GM19351 (cell line): ENCODE results near the gene KRT20.
"Not testable (repeated sequence)": the region's sequence is repeated elsewhere in the genome, so short reads cannot be mapped to it uniquely, and the experiment has no call there.

ENCODE experiments used
- ATAC-seq: cut with Tn5 transposase; IDR thresholded peaks from one replicate; pipeline ENCODE4 v1.9.1; 2021; ENCODE audit warnings: mild to moderate bottlenecking, moderate library complexity; ENCODE audit not compliant: unreplicated experiment

The KRT20 gene, protein sequence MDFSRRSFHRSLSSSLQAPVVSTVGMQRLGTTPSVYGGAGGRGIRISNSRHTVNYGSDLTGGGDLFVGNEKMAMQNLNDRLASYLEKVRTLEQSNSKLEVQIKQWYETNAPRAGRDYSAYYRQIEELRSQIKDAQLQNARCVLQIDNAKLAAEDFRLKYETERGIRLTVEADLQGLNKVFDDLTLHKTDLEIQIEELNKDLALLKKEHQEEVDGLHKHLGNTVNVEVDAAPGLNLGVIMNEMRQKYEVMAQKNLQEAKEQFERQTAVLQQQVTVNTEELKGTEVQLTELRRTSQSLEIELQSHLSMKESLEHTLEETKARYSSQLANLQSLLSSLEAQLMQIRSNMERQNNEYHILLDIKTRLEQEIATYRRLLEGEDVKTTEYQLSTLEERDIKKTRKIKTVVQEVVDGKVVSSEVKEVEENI

DNA sequence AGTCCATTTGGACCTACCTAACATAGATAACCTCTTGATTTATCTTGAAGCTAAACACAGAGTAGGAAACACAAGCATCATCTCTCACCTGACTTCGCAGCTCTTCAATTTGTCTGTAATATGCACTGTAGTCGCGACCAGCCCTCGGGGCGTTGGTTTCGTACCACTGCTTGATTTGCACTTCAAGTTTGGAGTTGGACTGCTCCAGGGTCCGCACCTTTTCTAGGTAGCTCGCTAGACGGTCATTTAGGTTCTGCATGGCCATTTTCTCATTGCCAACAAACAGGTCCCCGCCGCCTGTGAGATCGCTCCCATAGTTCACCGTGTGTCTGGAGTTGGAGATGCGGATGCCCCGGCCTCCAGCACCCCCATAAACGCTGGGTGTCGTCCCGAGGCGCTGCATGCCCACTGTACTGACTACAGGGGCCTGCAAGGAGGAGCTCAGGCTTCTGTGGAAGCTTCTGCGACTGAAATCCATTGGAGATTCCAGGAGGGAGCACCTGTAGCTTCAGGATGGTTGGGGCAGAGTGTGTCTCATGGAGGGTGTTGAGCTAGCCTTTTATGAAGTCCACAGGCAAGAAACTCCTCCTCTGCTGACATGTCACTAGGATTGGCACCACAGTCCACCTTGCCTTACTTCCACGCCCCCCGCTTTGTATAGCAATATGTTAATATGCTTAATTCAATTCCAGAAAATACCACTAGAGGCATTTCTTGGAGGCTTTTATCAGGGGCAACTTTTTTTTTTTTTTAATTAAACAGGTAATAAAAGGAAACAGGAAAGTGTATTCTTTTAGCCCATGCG is at the start of gene KRT20:
KRT20 (minus strand) TSS at position 535 of the 805 bp plus-strand sequence; CDS start at position 478, 57 bp downstream.
- no peak for ATAC-seq

DNA sequence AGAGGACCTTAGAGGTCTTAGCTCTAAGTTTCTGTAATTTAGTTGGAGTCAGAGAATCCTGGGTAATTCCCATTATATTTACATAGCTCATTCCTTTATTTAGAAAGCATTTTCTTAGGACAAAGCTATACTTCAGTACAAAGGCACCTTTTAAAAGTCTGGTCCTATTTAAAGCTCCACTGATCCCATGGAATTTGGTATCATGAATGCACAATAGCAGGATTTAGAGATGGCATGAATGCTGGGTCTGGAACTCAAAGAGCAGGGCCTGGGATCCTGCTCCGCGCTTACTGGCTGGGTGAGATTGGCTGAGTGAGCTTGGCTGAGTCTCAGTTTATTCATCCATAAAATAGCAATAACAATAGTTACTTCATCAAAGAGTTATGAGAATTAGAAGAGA is 47.6 kb upstream of the KRT20 start:
- no peak for ATAC-seq

DNA sequence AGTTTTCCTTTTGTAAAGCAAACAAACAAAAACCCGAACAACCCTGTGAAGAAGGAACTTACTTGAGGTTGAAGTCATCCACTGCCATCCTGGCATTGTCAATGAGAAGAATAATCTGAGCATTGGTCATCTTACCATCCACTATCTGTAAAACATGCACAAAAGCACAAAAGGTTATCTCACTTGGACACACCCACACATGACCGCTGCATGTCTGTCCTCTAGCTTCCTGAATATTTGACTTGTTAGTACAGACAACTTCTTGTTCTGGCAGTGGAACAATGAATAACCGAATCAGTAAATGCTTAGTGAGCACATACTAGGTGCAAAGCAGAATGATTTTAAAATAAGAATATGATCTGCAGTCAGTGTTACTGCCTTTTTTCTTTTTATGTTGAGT is 46.3 kb upstream of the KRT20 start:
- no peak for ATAC-seq

DNA sequence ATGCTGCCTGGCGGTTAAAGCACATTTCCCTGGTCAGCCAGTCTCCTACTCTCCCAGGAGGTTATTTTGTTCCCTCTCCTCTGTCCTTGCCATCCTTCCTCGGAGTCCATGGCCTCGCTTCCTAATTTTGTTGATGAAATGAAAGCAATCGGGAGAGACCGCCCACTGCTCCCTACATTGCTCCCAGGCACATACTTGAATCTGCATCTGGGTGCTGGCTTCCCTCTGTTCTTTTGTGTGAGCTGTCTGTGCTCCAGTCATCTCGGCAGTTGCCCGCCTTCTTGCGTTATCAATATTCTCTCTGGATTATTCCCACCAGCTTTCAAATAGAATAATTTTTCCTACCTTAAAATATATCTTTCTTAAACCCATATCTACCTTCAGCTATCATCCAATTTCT is 41.3 kb upstream of the KRT20 start:
- ATAC-seq, result no peak

DNA sequence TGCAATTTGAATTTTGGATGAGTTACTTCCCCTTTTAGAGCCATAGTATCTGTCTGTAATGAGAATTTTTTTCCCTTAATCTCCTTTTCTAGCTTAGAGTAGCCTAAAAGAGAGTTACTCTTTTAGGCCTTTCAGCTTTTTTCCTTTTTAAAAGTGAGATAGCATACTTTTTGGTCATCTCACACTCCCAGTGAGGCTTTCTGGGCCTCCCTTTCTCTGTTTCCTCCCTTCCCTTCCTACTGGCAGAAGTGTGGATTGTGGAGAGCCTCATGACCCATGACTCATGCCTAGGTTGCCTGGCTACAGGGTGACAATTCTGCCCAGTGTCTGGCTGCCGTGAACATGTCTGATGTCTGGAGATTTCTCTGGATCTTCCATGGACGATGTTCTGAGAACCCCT is 37.2 kb upstream of the KRT20 start:
- no peak for ATAC-seq

DNA sequence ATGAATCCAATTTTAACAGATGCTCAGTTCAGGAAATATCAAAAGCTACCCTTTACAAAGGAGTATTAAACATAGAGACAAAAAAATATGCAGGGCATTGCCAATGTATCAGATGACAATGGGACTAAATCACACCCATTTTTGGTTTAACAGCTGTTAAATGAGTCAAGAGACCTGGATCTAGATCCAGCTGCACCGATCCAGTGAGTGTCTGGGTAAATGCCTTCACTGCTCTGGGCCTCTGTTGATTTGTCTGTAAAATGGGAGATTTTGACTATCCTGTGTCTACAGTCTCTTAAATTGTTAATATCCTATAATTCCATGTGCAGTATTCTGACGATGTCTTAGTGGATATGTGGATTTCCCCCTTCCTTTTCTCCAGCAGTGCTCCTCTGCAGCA is 36.0 kb upstream of the KRT20 start:
- no peak for ATAC-seq

DNA sequence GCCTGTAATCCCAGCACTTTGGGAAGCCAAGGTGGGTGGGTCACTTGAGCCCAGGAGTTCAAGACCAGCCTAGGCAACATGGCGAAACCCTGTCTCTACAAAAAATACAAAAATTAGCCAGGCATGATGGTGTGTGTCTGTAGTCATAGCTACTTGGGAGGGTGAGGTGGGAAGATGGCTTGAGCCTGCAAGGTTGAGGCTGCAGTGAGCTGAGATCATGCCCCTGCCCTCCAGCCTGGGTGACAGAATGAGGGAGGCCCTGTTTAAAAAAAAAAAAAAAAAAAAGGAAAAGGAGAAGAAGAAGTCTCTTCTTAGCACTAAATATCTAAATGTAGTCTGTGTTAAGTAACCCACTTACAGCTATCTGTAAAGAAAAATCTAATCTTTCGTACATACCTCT is 32.1 kb upstream of the KRT20 start:
- ATAC-seq, result not testable (repeated sequence)

DNA sequence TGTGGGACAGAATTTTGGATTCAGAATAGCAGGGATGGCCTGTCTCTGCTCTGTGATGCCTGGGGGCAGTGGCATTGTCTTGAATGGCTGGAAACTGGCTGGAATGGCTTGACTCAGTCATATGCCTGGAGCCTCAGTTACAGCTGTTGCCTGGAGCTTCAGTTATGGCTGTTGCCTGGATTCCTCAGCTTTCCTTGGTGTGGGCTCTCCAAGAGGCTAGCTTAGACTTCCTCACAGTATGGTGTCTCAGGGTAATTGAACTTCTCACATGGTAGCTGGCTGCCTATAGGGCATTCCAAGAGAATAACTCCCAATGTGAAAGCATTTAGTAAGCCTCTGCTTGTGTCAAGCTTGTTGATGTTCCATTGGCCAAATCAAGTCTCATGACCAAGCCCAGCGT is 31.3 kb upstream of the KRT20 start:
- peak; percentile 5 for ATAC-seq

DNA sequence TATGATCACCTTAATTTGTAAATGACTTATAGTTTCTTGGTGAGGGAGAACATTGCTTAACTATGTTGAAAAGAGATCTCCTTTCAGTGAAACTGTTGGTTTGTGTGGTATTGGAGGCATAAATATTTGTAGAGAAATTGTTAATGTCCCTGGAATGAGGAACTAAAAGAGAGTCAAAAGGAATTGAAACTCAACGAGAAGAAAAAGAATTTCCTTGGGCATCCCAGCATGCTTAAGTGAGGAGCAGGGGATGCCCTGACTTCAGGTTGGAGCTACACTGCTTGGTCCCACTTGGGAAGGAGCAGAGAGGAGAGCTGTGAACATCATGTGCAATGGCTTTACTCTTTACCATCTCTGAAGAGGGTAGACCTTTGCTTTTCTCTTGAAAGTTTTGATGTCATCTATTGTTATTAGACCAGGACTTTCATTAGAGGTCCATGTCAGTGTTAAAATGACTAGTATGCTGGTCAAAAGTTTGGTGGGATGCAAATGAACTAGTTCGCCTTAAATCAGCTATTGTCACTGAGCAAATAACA is 30.7 kb upstream of the KRT20 start:
- peak; percentile 60 for ATAC-seq

DNA sequence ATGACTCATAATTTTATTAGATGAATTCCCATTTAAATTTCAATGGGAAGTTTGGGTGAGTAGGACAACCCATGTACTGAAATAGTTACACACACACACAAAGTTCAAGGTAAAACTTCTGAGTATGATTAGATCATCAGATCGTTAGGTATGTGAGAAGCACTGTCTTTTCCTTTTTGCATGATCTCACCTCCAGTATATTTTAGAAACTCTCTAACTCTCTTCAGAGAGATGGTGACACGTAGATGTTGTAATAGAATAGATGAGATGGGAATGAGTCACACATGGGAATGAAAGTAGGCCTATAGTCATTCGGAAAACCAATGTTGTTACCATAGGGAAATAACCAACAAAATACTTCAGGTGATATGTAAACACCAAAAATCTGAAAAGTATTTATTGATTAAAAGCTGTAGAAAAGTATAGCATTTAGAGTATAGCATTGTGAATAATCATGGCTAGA is 30.2 kb upstream of the KRT20 start:
- peak; percentile 69 for ATAC-seq

DNA sequence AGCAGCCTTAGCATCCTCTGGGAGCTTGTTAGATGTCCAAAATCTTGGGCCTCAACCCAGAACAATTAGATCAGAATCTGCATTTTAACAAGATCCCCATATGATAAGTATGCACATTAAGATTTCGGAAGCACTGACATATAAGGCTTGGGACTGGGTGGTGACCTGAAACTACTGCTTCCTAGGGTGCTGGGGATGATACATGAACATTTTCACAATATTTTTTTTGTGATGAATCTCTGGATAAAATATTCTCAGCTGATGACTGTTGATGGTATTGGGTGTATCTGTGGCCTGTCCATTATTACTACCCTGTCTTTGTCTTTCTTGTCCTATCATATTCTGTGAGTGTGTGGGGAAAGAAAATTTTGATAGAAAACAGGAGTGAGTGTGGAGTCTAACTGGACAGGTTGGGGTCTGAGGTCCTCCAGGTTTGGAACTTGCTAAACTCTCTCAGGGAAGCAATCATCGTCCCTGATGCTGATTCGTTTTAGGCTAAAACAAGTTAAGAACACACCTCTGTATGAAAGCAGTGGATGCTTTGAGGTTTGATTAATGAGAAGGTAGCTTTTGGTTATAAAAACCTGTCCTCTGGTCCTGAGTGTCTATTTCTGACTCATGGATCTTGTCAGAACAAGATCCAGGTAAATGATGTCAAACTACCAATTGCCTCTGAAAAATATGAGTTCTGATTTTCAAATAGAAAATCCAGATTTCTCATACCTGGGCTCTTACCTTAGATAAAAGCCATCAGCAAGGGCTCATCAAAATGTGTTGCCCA is 29.2 kb upstream of the KRT20 start:
- no peak for ATAC-seq

DNA sequence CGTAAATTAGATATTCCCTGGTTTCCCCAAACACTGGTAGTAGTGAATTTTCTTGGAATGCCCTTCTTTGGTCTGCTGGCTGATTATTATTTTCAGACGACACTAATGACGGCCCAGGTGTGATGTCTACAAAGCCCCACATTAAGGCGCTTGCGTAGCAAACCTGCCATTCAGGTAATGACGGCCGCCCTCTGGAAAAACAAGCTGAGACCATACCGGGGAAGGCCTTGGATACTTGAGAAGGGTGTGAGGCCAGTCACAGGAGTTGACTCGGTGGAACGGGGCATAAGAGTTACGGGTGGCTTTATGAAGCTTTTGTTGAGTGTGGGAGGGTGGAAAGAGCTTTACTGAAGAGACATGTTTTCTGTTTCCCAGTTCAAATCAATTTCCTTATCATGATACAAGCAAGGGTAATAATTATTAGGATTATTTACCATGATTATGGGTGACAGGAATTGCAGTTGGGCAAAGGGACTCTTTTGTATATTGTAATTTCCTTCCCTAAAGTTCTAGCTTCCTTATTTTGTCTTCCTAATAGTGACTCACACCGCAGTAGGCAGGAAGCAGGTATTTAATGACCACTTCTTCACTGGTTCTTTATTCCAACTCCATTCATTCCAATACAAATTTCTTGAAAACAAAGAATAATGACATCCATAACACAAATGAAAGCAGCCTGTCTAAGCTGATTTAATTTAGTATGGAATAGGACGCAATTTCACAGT is 27.6 kb upstream of the KRT20 start:
- no peak for ATAC-seq

DNA sequence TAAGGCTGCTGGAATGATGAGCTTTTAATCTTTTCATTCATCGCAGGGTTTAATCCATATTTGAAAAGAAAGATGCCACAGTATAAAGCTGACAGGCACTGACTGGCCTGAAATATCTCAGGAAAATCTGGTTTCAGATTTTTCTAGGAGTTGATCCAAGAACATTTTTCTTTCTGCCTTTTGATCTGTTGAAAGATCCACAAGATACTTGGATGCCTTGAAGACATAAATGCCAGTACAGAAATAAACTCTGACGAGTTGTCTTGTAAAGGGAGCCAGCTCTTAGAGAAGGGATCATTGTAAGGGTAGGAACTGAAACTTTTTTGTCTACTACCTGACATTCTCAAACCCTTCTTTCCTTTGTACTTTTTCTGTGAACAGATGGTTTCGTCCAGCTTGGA is 25.4 kb upstream of the KRT20 start:
- ATAC-seq, result no peak

DNA sequence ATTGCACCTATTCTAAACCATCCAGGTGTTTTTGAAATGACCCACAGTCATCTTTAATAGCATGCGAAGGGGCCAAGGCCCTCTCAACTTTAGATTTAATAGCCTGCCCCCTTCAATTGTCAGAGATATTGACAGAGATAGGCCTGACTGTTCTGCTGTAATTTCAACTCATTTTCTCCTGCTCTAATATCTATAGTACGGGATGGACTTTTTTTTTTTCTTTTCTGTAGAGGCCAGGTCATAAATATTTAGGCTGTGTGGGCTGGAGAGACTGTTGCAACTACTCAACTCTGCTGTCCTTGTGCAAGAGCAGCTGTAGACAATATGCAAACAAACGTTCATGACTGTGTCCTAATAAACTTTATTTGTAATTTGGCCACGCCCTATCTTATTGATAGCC is 24.7 kb upstream of the KRT20 start:
- no peak for ATAC-seq

DNA sequence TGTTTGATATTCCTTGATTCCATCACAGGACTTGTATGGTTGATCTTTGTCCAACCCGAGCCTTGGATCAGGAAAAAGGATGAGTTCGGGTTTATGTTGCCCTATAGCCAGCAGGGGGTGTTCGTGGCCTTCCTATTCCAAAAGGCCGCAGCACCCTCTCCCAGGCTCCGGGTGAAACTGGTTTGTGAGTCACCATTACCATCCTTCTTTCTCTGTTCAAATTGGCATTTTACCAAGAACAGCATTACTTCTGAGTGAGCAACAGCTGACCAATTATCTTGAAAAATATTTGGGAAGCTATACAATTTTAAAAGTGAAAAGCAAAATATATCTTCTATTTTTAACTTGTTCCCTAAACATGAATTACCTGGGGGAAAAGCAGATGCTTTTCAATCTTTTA is 24.3 kb upstream of the KRT20 start:
- no peak for ATAC-seq

DNA sequence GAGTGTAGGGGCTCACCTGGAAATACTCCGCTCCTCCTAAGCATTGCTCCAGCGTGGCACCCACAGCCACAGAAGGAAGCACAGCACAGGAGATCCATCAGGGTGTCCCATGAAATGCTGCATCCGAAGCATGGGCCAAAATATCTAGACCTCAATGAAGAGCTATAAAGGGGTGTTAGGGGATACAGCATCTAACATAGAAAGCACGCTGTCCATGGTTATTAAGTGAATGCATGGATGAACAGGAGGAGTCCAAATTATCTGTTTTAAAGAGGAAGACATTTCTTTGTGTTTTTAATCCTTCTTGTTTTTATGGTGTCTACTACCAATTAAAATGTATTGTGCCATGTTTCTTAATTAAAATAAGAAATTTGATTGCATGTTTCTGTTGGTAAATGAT is 21.6 kb upstream of the KRT20 start:
- ATAC-seq, result no peak

DNA sequence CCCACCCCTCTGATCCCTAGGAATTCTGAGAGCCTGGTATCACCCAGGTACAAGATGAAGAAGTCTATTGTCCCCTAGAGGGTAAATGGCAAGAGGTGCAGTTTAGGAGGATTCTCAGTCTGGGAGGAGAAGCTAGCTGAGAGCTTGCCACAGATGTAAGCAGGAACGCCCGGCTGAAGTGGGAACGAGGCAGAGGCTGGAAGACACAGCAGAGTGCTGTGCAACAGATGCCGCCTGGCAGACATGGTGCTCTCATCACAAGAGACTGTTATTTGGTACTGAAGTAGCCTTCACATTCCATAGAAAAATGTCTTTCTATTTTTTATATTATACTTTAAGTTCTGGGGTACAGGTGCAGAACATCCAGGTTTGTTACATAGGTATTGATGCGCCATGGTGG is 20.3 kb upstream of the KRT20 start:
- ATAC-seq, result no peak

DNA sequence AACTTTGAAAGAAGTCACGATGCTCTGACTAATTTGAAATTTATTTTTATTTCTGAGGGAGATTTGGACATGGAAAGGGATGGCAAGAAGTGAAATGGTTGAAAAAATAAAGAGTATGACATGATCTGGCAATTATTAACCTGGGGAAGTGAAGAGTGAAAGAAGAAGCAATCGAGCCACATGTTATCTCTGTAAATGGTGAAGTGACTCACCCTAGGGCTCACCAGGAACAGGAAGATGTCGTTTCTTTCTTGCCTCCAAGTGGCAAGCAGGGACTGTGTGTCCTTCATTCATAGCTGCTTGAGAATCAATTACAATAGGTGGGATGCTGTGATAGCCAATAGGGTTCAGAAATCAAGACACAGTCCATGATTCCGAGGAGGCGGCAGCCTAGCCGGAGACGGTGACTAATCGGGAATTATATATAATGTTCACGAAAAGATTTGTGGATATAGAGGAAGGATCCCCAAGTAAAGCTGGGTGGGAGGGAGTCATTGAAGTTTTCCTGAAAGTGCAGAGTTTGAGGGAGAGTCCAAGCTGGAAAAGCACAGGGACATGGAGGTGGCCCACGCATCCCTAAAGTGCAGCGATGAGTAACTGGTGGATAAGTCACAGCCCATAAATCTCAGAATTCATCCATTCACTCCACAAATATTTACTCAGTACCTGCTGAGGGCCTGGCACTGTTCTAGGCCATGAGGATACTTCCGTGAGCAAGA is 18.2 kb upstream of the KRT20 start:
- ATAC-seq, result no peak

DNA sequence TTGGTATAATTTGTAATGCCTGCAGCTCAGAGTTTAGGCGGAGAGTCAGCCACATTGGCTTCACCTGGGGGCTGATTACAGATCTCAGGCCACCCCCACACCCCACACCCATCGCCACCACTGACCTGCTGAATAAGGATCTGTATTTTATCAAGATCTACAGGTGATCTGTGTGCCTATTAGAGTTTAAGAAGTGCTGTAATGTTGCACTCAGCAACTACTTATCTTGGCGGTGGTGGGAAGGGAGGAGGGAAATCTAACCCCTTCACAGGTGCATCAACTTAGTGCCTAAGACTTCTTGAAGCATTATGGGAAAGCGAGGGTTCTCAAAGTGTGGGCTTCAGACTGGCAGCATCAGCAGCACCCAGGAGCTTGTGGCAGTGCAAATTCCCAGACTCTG is 17.5 kb upstream of the KRT20 start:
- no peak for ATAC-seq

DNA sequence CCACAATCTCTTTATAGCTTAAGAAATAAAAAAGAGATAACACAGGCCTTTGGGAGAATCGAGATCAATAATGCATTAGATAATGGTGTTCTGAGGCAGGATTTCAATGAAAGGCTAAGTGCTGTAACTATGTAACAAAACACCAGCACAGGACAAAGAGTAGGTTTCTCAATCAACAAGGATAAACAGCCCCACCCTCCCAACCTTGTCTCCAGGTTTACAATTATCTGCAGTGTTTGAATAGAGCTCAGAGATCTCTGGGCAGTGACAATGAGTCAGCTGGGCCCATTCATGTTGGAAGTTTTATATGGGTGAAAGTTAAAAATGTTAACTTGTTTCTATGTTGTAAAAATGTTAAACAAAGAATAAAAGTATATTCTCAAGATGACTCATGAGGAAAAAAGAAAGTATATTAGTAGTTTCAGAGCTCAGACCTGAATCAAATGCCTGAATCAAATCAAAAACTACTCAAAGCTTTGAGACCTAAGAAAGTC is 17.0 kb upstream of the KRT20 start:
- no peak for ATAC-seq
